Liver (tissue), 9 donors: ENCODE measurements around the gene ULBP3. TPM values are rescaled to one million over a fixed set of nuclear protein-coding genes. Genes with fewer than 3 reads are reported as not detected.

ENCODE experiments used
- DNase-seq: peaks from one replicate; pipeline ENCODE4 v3.0.0-alpha.2; 2017; ENCODE audit warnings: low spot score
- H3K27ac ChIP-seq, 2 donors: one replicate each; pipeline ENCODE4 v1.7.0; 2013; ENCODE audit warnings: inconsistent platforms in 2 of 2, low read length in 2 of 2, control low read depth in 1 of 2, low read depth in 1 of 2, mild to moderate bottlenecking in 1 of 2
- H3K27me3 ChIP-seq, 4 donors: one replicate each; pipeline versions ENCODE4 v1.6.1 to v1.7.0; 2013; ENCODE audit warnings: low read length in 3 of 4, inconsistent platforms in 1 of 4, mild to moderate bottlenecking in 1 of 4, moderate library complexity in 1 of 4; ENCODE audit not compliant: control insufficient read depth in 4 of 4, insufficient read depth in 4 of 4
- H3K36me3 ChIP-seq, 4 donors: one replicate each; pipeline versions ENCODE4 v1.6.1 to v1.7.0; 2013; ENCODE audit warnings: low read length in 3 of 4, mild to moderate bottlenecking in 3 of 4, low read depth in 1 of 4, moderate library complexity in 1 of 4; ENCODE audit not compliant: control insufficient read depth in 4 of 4, insufficient read depth in 3 of 4
- H3K4me1 ChIP-seq, 4 donors: one replicate each; pipeline versions ENCODE4 v1.6.1 to v1.7.0; 2013; ENCODE audit warnings: low read length in 3 of 4, mild to moderate bottlenecking in 3 of 4, moderate library complexity in 1 of 4; ENCODE audit not compliant: control insufficient read depth in 4 of 4, insufficient read depth in 4 of 4
- H3K4me3 ChIP-seq, 3 donors: one replicate each; pipeline versions ENCODE4 v1.6.1 to v1.7.0; 2013; ENCODE audit warnings: low read length in 3 of 3, control low read depth in 1 of 3, low read depth in 1 of 3, mild to moderate bottlenecking in 1 of 3
- H3K9ac ChIP-seq, 2 donors: one replicate each; pipeline ENCODE4 v1.7.0; 2013; ENCODE audit warnings: low read length in 2 of 2, mild to moderate bottlenecking in 2 of 2, moderate library complexity in 2 of 2, control low read depth in 1 of 2, low read depth in 1 of 2
- H3K9me3 ChIP-seq, 4 donors: one replicate each; pipeline versions ENCODE4 v1.6.1 to v1.7.0; 2013; ENCODE audit warnings: low read length in 3 of 4; ENCODE audit not compliant: control insufficient read depth in 4 of 4
- ATF3 ChIP-seq: IDR thresholded peaks from 2 replicates; pipeline ENCODE4 v1.6.1; 2016; ENCODE audit warnings: antibody characterized with exemption
- CTCF ChIP-seq: fragments of 150-350 bp; IDR thresholded peaks from 2 replicates; pipeline ENCODE4 v1.5.1; 2017; ENCODE audit warnings: improper control_type of control experiment, low read depth, low read length; ENCODE audit not compliant: missing input control
- EGR1 ChIP-seq, 2 donors: IDR thresholded peaks; 2 replicates each; pipeline ENCODE4 v1.6.1; 2016 to 2018; ENCODE audit warnings: antibody characterized with exemption in 2 of 2, low read depth in 2 of 2
- FOXA1 ChIP-seq: IDR thresholded peaks from 2 replicates; pipeline ENCODE4 v1.6.1; 2016; ENCODE audit warnings: antibody characterized with exemption
- FOXA2 ChIP-seq: IDR thresholded peaks from 2 replicates; pipeline ENCODE4 v1.6.1; 2016; ENCODE audit warnings: antibody characterized with exemption
- GABPA ChIP-seq, 2 donors: IDR thresholded peaks in 1 of 2; conservative IDR thresholded peaks in 1 of 2; 2 replicates each; pipeline ENCODE4 v1.6.1; 2016; ENCODE audit warnings: antibody characterized with exemption in 2 of 2, mild to moderate bottlenecking in 1 of 2, moderate library complexity in 1 of 2
- HNF4A ChIP-seq, 2 donors: conservative IDR thresholded peaks; 2 replicates each; pipeline ENCODE4 v1.6.1; 2016; ENCODE audit warnings: antibody characterized with exemption in 2 of 2, mild to moderate bottlenecking in 2 of 2
- HNF4G ChIP-seq: IDR thresholded peaks from 2 replicates; pipeline ENCODE4 v1.6.1; 2016; ENCODE audit warnings: antibody characterized with exemption
- MAX ChIP-seq: IDR thresholded peaks from 2 replicates; pipeline ENCODE4 v1.6.1; 2016; ENCODE audit warnings: antibody characterized with exemption
- NR2F2 ChIP-seq: IDR thresholded peaks from 2 replicates; pipeline ENCODE4 v1.6.1; 2016; ENCODE audit warnings: antibody characterized with exemption
- RAD21 ChIP-seq, 2 donors: IDR thresholded peaks; 2 replicates each; pipeline ENCODE4 v1.6.1; 2016; ENCODE audit warnings: antibody characterized with exemption in 2 of 2, mild to moderate bottlenecking in 2 of 2
- REST ChIP-seq: IDR thresholded peaks from 2 replicates; pipeline ENCODE4 v1.6.1; 2016; ENCODE audit warnings: antibody characterized with exemption, mild to moderate bottlenecking
- RXRA ChIP-seq, 2 donors: IDR thresholded peaks; 2 replicates each; pipeline ENCODE4 v1.6.1; 2017 to 2018; ENCODE audit warnings: antibody characterized with exemption in 2 of 2, mild to moderate bottlenecking in 1 of 2
- TAF1 ChIP-seq: conservative IDR thresholded peaks from 2 replicates; pipeline ENCODE4 v1.6.1; 2016; ENCODE audit warnings: antibody characterized with exemption, mild to moderate bottlenecking
- YY1 ChIP-seq: IDR thresholded peaks from 2 replicates; pipeline ENCODE4 v1.6.1; 2016; ENCODE audit warnings: antibody characterized with exemption, mild to moderate bottlenecking
- ZBTB33 ChIP-seq: IDR thresholded peaks from 2 replicates; pipeline ENCODE4 v1.6.1; 2016; ENCODE audit warnings: antibody characterized with exemption
- WGBS: extraction: QIAGEN DNeasy Blood & Tissue Kit; methylation state at CpG from one replicate; pipeline ENCODE4 v1.1.7; 2013; 5-methylcytosine and 5-hydroxymethylcytosine counted together
- polyA plus RNA-seq, 2 donors: library from polyadenylated mRNA; stranded (reverse) in 1 of 2; unstranded in 1 of 2; fragments of 200-250 nt in 1 of 2; fragments of >200 nt in 1 of 2; fragmentation: Nextera tagmentation in 1 of 2; extraction: Ambion mirVana in 1 of 2; gene quantifications; one replicate each; pipeline versions ENCODE4 v1.2.1 to v1.2.3, GENCODE V29; 2013 to 2015
- total RNA-seq, 2 donors: library from RNA; depleted of rRNA; stranded (reverse); fragments of >200 nt; gene quantifications; one replicate each; pipeline ENCODE4 v1.2.3, GENCODE V29; 2014
- donor health status: healthy.
- donor health status: healthy.
- donor health status: healthy.
- donor health status: healthy.
- donor health status: healthy.

ULBP3 gene
- total and polyA plus RNA-seq, 4 donors = 0.88 to 2.3 (median 0.92) TPM; not detected in 1

GRCh38 chr6:150029749-150030148, 39.2 kb downstream of the ULBP3 start:
- H3K27ac ChIP-seq = no peak overlapping the region
- peaks cover 0 to 9% (median 5%) of the 10 kb centered on the region in 4 donors for H3K4me1 ChIP-seq
- peaks cover 0 to 10% (median 2%) of the 10 kb centered on the region in 4 donors for H3K27me3 ChIP-seq
- DNase-seq = no peak
- no peaks in the 10 kb centered on the region for H3K9me3 ChIP-seq
- H3K36me3 ChIP-seq = no peaks in the 10 kb centered on the region
- H3K9ac ChIP-seq = no peak overlapping the region
- 77% methylated on average over 4 of the region's 4 CpGs for WGBS
- TF ChIP-seq ZBTB33 (no peak), RXRA (IDR thresholded peaks at IDR 0.05) (no peak), FOXA2 (no peak), NR2F2 (no peak), ATF3 (no peak), REST (no peak), RAD21 (IDR thresholded peaks at IDR 0.05) (no peak), CTCF (no peak), GABPA (IDR thresholded peaks at IDR 0.05 in 1 of 2, conservative IDR thresholded peaks at IDR 0.05 in 1 of 2) (no peak), MAX (no peak), FOXA1 (no peak), TAF1 (no peak), YY1 (no peak), EGR1 (IDR thresholded peaks at IDR 0.05; ENCODE audit: low read depth in 2 of 2) (no peak)
- H3K4me3 ChIP-seq = no peak overlapping the region

GRCh38 chr6:150029276-150029675, 39.6 kb downstream of the ULBP3 start:
- no peaks in the 10 kb centered on the region for H3K9me3 ChIP-seq
- TF ChIP-seq HNF4G (no peak), TAF1 (no peak), RXRA (IDR thresholded peaks at IDR 0.05) (no peak), FOXA1 (no peak), HNF4A (conservative IDR thresholded peaks at IDR 0.05) (no peak), RAD21 (IDR thresholded peaks at IDR 0.05) (no peak)
- WGBS = 88% methylated on average over 7 of the region's 7 CpGs
- H3K4me1 ChIP-seq = peaks cover 0 to 9% (median 5%) of the 10 kb centered on the region in 4 donors
- no peak overlapping the region for H3K4me3 ChIP-seq
- H3K27me3 ChIP-seq = peaks cover 0 to 10% (median 2%) of the 10 kb centered on the region in 4 donors
- no peaks in the 10 kb centered on the region for H3K36me3 ChIP-seq
- no peak overlapping the region for H3K9ac ChIP-seq
- no peak overlapping the region for H3K27ac ChIP-seq
- DNase-seq = no peak
